H1 (cell line): ENCODE data around the gene HMGCS2.

Experiments used
- CREB1 ChIP-seq: IDR thresholded peaks from 2 replicates; pipeline ENCODE4 v1.6.1; 2012; ENCODE audit warnings: inconsistent platforms
- CTCF ChIP-seq, 3 experiments: IDR thresholded peaks; 1 replicate in 2 of 3; 2 replicates in 1 of 3; pipeline versions ENCODE4 v1.5.1 to v1.6.1; 2011; ENCODE audit warnings: low read length in 3 of 3, mild to moderate bottlenecking in 3 of 3, inconsistent platforms in 2 of 3, low read depth in 1 of 3, moderate library complexity in 1 of 3; ENCODE audit not compliant: insufficient read depth in 1 of 3; ENCODE audit errors: control extremely low read depth in 1 of 3
- KDM1A ChIP-seq: fragments of 200-600, 300-600 bp; sonication (generic); IDR thresholded peaks from 2 replicates; pipeline ENCODE4 v1.7.1; 2016; ENCODE audit warnings: mild to moderate bottlenecking, low read length, borderline replicate concordance
- KDM5A ChIP-seq: fragments of 200-600 bp; IDR thresholded peaks from 2 replicates; pipeline ENCODE4 v1.7.1; 2012; ENCODE audit warnings: mild to moderate bottlenecking, low read length, inconsistent platforms, mixed read lengths
- PHF8 ChIP-seq: fragments of 200-600 bp; sonication (generic); conservative IDR thresholded peaks from 2 replicates; pipeline ENCODE4 v1.7.1; 2012; ENCODE audit warnings: low read depth, mild to moderate bottlenecking, inconsistent platforms, low read length, moderate library complexity
- POLR2A ChIP-seq, 2 experiments: IDR thresholded peaks; 1 replicate in 1 of 2; 2 replicates in 1 of 2; pipeline ENCODE4 v1.6.1; 2011; ENCODE audit warnings: low read depth in 2 of 2, low read length in 2 of 2, mild to moderate bottlenecking in 2 of 2; ENCODE audit errors: control extremely low read depth in 1 of 2
- RAD21 ChIP-seq, 2 experiments: IDR thresholded peaks in 1 of 2; conservative IDR thresholded peaks in 1 of 2; 2 replicates each; pipeline ENCODE4 v1.6.1; 2011; ENCODE audit warnings: low read depth in 2 of 2, low read length in 2 of 2, improper control_type of control experiment in 1 of 2, inconsistent platforms in 1 of 2, mild to moderate bottlenecking in 1 of 2, moderate library complexity in 1 of 2
- SIN3A ChIP-seq, 2 experiments: IDR thresholded peaks in 1 of 2; conservative IDR thresholded peaks in 1 of 2; 2 replicates each; pipeline ENCODE4 v1.6.1; 2011 to 2012; ENCODE audit warnings: low read length in 2 of 2, improper control_type of control experiment in 1 of 2, low read depth in 1 of 2, mild to moderate bottlenecking in 1 of 2
- TAF1 ChIP-seq: IDR thresholded peaks from 2 replicates; pipeline ENCODE4 v1.6.1; 2011; ENCODE audit warnings: mild to moderate bottlenecking, low read depth, low read length

GRCh38 chr1:119771770-119772169 lies 3.1 kb upstream of the HMGCS2 start:
- TF ChIP-seq TAF1, result no peak
- TF ChIP-seq CREB1, result no peak
- no peak for TF ChIP-seq SIN3A (conservative IDR thresholded peaks at IDR 0.05 in 1 of 2, IDR thresholded peaks at IDR 0.05 in 1 of 2; ENCODE audit: low read depth in 1 of 2, low read length in 2 of 2)
- TF ChIP-seq CTCF (IDR thresholded peaks at IDR 0.05; ENCODE audit: control extremely low read depth in 1 of 3, insufficient read depth in 1 of 3, low read depth in 1 of 3, low read length in 3 of 3), result no peak
- no peak for TF ChIP-seq KDM1A
- TF ChIP-seq KDM5A, result no peak
- no peak for TF ChIP-seq RAD21 (IDR thresholded peaks at IDR 0.05 in 1 of 2, conservative IDR thresholded peaks at IDR 0.05 in 1 of 2; ENCODE audit: low read depth in 2 of 2, low read length in 2 of 2)
- no peak for TF ChIP-seq POLR2A (IDR thresholded peaks at IDR 0.05; ENCODE audit: control extremely low read depth in 1 of 2, low read depth in 2 of 2, low read length in 2 of 2)
- no peak for TF ChIP-seq PHF8
